HEK293 (cell line): ENCODE measurements around the gene LIX1L.
A peak's percentile ranks its signal among the peaks of the same experiment; 100 is the strongest.

Experiments
- CTCF ChIP-seq: fragments of 450-650 bp; formaldehyde crosslinking; IDR thresholded peaks from 2 replicates; pipeline ENCODE4 v1.5.1; 2016; ENCODE audit warnings: missing biosample characterization, missing genetic modification characterization
- PBX3 ChIP-seq: sonication (generic); formaldehyde crosslinking; IDR thresholded peaks from 2 replicates; pipeline ENCODE4 v1.8.1; 2022; ENCODE audit warnings: mild to moderate bottlenecking, moderate library complexity, missing genetic modification reagents
- REST ChIP-seq: fragments of 450-650 bp; formaldehyde crosslinking; IDR thresholded peaks from 2 replicates; pipeline ENCODE4 v1.5.1; 2016; ENCODE audit warnings: missing biosample characterization, missing genetic modification characterization
- ZNF24 ChIP-seq: fragments of 450-650 bp; formaldehyde crosslinking; IDR thresholded peaks from 2 replicates; pipeline ENCODE4 v1.5.1; 2016; ENCODE audit warnings: missing biosample characterization, missing genetic modification characterization
- ZNF548 ChIP-seq: fragments of 450-650 bp; formaldehyde crosslinking; IDR thresholded peaks from 2 replicates; pipeline ENCODE4 v1.5.1; 2016; ENCODE audit warnings: missing biosample characterization, missing genetic modification characterization
- ZNF560 ChIP-seq: fragments of 450-650 bp; formaldehyde crosslinking; IDR thresholded peaks from 2 replicates; pipeline ENCODE4 v1.5.1; 2017; ENCODE audit warnings: missing biosample characterization, missing genetic modification characterization, borderline replicate concordance
- ZNF585B ChIP-seq: fragments of 450-650 bp; formaldehyde crosslinking; IDR thresholded peaks from 2 replicates; pipeline ENCODE4 v1.5.1; 2016; ENCODE audit warnings: missing biosample characterization, missing genetic modification characterization
- ZNF664 ChIP-seq: fragments of 450-650 bp; formaldehyde crosslinking; IDR thresholded peaks from 2 replicates; pipeline ENCODE4 v1.5.1; 2016; ENCODE audit warnings: missing biosample characterization, missing genetic modification characterization

GRCh38 chr1:145965119-145965744, 7.4 kb upstream of the LIX1L start:
- TF ChIP-seq REST (tag by site-specific recombination): no peak
- no peak for TF ChIP-seq ZNF24 (tag by site-specific recombination)
- TF ChIP-seq ZNF664: peak; percentile 95
- no peak for TF ChIP-seq CTCF (tag by site-specific recombination)
- no peak for TF ChIP-seq ZNF548 (tag by site-specific recombination)
- no peak for TF ChIP-seq ZNF560 (tag by site-specific recombination)
- TF ChIP-seq ZNF585B (tag by site-specific recombination): no peak
- TF ChIP-seq PBX3 (CRISPR knock-in tag): no peak
